Neural progenitor cell (in vitro differentiated cells): ENCODE measurements around the gene ZNF148.

ENCODE experiments used
- CTCF ChIP-seq: fragments of 200-600 bp; sonication (generic); IDR thresholded peaks from 2 replicates; pipeline ENCODE4 v1.5.1; 2017; ENCODE audit warnings: antibody characterized with exemption, mild to moderate bottlenecking
- EZH2 ChIP-seq: fragments of 200-600 bp; sonication (generic); IDR thresholded peaks from 2 replicates; pipeline ENCODE4 v1.6.1; 2017; ENCODE audit warnings: antibody characterized with exemption, mild to moderate bottlenecking, moderate library complexity
- EZH2phosphoT487 ChIP-seq: fragments of 200-600 bp; sonication (generic); IDR thresholded peaks from 2 replicates; pipeline ENCODE4 v1.6.1; 2017; ENCODE audit warnings: antibody characterized with exemption

- TF ChIP-seq CTCF (no peak), EZH2 (no peak), EZH2phosphoT487 (no peak)
These were observed 154.9 kb downstream of the ZNF148 start for GRCh38 chr3:125220183-125220582.
